DMS114 treated with DMSO at 0.1 percent for 48 hours (cell line): ENCODE results near the gene LLGL2.

Experiments used
- DNase-seq: peaks from one replicate; lab custom pipeline; 2025; ENCODE audit not compliant: unreplicated experiment; lab: John Stamatoyannopoulos, UW

Gene LLGL2

DNA sequence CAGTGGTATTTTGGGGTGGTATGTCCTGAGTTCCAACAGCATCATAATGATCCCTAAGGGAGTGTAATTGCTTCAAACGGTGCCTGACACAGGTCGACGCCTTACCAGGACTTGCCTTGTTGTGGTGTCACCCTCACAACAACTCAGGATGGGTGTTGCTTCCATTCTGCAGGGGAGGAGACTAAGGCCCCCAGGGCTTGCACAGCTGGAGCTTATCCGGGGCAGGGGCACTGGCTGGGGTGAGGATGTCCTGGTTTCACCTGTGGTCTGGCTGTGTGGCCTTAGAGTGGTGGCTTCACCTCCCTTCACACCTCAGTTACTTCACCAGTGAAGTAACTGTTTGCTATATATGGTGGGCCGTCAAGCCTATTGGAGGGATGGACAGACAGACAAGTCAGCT lies 23.3 kb downstream of the LLGL2 start:
- DNase-seq: no peak

DNA sequence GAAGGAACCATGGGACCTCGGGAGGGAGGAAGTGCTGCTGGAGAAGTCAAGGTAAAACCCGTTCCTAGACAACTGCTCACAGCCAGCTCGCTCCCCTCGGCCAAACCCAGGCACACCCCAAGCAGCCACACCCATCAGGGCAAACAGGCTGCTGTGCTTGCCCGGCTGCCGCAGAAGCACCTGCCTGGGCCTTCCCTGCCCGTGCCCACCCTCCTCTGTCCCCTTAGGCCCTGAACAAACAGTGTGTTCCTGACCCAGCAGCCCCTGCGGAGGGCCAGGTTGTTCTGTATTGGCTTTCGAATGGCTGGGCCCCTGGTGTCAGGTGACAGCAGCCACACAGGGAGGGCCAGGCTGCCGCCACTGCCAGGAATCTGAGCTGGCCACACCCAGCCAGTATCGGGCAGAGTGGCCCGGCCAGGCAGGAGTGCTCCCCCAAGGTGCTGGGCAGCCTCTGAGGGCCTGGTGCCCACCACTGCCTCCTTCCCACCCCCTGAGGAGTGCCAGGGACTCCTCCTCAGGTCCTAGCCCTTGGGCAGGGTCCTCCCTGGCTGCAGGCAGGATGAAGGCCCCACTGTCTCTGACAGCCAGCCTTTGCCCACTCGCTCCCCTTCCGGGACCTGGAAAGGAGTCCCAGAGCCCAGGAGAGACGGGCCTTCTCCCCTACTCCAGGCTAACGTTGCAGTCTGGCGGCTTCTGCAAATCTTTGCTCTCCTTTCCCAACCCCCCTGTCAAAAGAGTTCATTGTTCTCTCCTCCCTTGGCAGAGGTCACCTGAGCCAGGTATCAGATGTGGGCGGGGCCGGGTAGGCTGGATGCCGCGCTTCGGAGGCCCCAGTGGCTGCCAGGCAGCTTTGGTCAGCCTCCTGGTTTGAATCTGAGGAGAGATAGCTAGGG lies 24.0 kb downstream of the LLGL2 start:
- DNase-seq: no peak

DNA sequence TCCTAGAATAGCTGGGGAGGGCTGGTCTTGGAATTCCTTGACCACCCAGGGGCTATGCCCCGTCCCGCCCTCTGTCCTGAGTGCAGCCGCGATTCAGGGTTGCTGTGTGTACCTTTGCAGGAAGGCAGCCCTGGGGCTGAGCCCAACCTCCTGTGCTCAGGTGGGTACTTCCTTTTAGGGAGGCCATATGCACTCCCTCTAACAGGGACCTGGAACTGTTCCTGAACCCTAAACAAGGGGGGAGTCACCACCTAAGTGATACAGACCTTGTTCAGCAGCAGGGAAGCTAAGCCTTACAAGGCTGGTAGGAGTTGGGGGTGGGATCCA lies 24.6 kb downstream of the LLGL2 start:
- DNase-seq: no peak

DNA sequence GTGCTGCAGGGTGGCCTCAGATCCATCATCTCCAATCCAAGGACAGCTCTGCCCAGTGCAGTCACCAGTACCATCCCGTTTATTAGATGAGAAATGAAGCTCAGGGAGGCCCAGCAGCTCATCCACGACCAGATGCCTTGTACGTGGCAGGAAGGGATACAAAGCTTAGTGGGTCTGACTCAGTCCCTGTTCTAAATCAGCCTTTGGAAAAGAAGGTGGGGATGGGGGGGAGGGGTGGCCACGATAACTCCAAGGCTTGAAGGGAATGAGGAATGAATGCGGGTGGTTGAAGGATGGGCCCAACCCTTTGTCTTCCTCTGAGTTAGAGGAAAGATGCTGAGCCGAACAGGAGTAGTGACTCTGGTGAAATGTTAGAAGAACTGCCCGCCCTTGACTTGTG lies 25.8 kb downstream of the LLGL2 start:
- no peak for DNase-seq

DNA sequence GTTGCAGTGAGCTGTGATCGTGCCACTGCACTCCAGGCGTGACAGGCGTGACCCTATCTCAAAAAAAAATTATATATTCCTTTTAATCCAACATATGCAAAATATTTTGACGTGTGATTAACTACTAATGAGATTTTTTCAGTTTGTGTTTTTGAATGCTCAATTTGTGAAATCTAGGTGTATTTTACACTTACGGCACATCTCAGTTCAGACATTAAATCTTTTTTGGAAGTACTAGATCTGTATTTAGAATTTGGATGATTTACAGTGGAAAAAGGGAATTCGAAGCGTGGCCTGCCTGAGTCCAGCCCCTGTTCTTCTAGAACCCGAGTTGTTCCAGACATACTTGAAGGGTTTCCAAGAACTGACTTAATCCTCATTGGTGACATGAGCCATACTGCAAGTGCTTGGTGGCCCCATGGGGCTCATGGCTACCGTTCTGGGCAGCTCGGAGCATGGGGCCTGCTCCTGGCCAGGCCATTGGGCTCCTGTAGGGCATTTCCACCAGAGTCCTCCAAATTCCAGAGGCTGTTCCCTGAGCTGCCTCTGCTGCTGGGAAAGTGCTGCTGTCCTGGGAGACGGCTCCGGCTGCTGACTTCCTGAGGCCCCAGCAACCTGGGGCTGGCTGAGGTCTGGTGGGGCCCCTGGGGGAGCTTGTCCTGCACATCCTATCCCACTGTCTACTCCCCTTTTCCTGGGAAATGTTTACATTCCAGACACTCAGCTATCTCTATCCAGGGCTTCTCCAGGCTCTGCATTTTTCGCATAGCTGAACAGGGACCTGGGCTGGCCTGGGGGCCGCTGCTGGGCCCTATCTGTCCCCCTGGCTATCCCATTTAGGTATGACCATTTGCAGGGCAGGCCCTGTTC lies 27.2 kb downstream of the LLGL2 start:
- DNase-seq: no peak

DNA sequence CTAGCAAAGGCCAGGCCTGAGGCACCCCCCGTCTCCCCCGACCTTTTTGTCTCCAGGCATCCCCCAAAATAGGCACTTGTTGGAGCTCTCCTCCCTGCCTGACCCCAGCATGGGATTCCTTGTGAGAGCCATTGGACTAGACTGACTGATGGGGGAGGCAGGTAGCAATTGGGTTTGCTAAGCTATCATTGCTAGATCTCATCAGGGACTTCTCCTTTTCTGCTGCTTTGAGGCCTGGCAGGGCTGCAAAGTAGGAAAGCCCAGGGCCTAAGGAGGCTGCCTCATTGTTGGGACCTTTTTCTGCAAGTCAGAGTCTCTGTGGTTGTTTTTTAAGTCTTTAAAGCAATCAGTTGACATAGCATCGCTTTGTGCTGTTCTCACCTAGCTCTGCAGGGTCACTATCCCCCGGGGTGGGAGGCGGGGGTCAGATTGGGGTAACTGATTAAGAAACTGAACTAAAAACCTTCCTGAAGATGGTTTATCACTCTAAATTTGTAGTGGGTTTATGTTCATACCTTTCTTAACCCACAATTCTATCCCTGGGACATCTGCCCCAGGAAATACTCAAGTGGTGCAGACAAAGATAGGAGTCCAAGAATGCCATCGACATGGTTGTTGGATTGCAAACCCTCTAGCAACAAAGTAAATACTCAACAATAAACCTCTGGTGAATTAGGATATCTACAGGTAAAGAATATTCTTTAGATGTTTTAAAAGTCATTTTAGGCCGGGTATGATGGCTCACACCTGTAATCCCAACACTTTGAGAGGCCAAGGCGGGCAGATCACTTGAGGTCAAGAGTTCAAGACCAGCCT lies 28.0 kb downstream of the LLGL2 start:
- no peak for DNase-seq

DNA sequence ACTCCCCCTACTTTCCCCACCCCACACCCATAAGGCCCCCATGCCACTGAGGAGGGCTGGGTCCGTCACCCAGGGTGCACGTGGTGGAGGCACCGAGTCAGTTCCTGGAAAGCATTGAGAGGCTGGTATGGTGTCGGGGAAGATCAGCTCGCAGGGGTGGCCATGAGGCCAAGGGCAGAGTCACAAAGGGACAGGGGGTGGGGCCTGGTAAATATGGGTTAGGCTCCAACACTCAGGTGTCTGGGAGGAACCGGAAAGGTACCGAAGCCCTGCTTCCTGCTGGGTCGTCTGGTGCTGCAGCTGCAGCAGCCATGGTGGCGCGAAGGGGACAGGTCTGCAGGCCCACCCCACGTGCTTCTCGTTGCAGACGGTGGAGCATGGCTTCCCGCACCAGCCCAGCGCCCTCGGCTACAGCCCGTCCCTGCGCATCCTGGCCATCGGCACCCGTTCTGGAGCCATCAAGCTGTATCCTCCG lies 30.2 kb downstream of the LLGL2 start:
- DNase-seq: no peak

DNA sequence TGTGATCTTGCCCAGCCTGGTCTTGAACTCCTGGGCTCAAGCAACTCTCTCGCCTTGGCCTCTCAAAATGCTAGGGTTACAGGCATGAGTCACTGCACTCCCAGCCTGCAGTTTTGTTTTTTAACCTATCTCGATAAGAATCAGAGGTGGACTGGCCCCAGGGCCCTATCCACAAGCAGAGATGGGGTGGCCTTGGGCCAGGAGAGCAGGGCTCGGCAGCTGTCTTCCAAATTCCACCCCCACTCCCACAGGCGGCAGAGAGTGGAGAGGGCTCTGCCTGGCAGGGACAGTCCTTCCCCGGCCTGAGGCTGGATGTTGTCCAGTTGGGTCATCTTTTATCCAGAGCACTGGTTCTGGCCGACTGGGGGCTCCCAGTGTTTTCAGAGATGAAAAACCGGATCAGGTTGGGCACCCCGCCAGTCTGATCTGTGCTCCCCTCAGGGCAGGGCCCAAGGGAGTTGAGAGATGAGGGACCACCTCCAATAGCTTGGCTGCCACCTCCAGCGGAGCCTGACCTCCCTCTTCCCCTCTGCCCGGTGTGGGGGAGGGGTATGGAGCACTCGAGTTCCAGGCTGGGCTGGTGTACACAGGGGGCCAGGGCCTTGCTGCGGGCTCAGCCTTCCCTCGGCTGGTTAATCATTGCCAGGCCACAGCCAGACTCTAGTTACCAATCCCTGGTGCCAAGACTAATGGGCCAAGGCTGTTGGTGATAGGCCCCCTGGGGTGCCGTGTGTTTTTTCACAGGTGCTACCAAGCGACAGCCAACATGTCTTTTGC lies 31.8 kb downstream of the LLGL2 start:
- DNase-seq: no peak

DNA sequence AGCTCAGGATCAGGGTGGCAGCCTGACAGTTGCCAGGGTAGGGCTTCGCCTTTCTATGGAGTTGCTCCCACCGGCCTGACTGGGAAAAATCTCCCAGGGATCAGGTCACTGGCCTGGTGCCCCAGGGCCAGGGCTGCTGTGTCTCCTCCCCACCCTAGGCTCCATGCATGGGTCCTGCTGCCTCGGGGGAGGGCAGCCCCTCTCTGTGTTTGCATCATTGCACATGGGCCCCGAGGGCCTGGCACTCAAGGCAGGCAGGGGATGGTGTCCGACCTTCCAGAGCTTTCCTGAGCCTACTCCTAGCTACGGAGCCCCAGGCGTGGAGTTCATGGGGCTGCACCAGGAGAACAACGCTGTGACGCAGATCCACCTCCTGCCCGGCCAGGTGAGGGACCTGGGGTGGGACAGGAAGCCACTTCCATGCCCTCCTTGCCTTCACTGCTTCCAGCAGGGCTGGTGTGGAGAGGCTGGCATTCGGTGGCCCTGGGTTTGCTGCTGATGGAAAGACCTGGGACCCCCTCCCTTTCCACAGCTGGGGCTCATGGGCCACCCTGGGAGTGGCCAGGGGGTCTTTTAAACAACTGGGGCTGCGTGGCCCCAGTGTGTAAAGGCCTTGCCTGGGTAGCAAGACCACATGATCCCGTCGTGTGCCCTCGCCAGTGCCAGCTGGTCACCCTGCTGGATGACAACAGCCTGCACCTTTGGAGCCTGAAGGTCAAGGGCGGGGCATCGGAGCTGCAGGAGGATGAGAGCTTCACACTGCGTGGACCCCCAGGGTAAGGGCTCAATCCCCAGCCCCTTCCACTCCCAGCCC lies 32.6 kb downstream of the LLGL2 start:
- DNase-seq: no peak

DNA sequence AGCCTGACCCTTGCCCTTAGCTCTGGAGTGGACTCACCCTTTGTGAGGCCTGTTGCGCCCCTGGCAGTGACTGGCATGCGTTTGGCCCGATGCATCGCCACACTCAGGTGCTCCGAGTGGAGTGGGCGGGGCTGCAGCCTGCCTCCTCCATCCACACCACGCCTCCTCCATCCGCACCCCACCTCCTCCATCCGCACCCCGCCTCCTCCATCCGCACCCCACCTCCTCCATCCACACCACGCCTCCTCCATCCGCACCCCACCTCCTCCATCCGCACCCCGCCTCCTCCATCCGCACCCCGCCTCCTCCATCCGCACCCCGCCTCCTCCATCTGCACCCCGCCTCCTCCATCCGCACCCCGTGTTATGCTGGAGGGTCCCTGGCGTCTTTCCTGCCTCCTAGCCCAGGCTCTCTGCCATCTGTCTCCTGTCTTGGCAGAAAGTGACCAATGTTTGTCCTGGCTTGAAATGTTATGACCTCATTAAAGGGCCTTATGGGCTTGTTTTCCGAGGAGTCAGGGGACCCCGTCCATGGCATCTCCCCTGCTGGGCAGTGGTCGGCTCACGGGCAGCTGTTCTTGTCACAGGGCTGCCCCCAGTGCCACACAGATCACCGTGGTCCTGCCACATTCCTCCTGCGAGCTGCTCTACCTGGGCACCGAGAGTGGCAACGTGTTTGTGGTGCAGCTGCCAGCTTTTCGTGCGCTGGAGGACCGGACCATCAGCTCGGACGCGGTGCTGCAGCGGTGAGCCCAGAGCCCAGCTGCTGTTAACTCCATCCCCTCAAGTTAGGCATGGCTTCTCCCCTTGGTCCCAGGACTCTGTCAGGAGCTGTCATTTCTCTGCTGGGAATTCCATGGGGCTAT lies 33.4 kb downstream of the LLGL2 start:
- no peak for DNase-seq

DNA sequence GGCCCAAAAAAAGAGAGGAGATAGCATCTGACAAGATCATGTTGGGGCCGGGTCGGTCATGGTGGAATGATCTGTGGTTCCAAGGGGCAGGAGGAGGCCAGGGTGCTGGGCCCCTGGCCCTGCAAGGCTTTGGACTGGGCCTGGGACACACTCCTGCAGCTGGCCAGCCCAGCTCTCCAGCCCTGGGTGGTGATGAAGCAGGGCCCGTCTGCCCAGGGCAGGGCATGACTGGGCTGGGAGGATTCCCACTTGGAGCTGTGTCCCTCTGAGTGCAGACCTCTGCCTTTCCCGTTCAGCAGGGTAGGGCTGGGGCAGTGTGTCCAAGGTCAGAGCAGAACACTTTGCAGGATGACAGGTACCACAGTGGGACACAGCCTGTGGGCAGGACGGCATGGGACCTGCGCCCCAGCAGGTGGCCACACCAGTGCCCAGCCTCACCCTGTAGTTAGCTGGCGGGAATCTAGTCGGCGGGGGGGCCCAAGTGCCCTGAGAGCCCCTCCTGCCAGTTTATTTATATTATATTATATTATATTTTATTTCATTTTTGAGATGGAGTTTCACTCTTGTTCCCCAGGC lies 34.5 kb downstream of the LLGL2 start:
- DNase-seq: no peak

DNA sequence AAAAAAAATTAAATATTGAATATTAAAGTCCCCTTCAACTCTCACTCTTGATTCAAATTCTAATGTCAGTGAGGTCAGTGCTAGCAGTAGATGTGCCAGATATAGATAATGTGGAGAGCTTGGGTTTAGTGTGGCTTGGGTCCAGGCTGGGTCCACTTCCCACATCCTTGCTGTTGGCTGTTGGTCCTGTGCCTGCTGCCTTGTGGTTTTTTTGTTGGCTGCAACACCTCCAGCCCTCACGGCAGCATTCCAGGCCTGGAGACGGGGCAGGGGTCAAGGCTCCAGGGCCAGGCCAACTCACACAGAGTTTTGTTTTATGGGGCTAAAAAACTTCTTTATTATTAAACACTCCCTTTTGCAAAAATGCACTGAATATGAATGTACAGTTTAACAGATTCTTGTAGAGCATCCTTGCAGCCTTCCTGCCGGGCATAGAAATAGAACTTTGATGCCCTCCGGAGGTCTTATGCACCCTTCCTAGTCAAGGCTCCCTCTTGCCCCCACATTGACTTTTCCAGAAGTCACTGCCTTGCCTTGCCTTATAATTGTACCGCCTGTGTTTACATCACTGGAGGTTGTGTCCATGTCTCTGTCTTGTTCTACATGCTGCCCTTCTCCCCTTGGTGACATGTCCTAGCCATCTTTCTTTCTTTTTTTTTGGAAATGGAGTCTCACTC lies 36.6 kb downstream of the LLGL2 start:
- DNase-seq: no peak

DNA sequence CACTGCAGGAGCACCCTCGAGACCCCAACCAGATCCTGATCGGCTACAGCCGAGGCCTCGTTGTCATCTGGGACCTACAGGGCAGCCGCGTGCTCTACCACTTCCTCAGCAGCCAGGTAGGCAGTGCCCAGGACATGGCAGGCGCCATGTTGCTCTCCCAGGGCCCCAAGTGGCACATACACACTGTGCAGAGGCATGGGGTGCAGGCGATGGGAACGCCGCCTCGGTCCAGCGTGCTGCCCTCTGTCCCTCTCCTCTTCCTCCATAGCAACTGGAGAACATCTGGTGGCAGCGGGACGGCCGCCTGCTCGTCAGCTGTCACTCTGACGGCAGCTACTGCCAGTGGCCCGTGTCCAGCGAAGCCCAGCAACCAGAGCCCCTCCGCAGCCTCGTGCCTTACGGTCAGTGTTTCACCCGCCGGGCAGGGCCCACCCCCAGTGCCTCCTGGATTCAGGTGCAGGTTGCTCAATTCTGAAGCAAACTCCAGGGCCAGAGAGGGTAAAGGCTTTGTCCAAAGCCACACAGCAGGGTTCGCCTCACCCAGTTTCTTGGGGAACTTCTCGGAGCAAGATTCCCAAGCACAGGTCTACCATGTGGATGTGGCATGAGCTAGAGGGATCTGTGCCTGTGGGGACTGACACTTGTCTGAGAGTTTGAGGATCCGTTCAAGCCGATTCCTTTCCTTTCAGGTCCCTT lies 37.7 kb downstream of the LLGL2 start:
- DNase-seq: no peak

DNA sequence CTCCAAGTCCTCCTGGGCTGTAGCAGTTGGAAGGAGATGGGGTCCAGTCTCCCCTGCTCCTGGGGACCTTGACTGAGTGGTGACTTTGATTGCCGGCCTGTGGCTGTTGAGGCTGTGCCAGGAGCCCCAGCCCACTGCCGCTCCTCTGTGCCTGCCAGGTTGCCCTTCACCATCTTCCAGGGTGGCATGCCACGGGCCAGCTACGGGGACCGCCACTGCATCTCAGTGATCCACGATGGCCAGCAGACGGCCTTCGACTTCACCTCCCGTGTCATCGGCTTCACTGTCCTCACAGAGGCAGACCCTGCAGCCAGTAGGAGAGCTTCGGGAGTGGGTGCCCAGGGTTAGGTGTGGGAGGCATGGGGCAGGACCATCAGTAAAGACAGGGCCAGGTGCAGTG lies 38.7 kb downstream of the LLGL2 start:
- DNase-seq: no peak

DNA sequence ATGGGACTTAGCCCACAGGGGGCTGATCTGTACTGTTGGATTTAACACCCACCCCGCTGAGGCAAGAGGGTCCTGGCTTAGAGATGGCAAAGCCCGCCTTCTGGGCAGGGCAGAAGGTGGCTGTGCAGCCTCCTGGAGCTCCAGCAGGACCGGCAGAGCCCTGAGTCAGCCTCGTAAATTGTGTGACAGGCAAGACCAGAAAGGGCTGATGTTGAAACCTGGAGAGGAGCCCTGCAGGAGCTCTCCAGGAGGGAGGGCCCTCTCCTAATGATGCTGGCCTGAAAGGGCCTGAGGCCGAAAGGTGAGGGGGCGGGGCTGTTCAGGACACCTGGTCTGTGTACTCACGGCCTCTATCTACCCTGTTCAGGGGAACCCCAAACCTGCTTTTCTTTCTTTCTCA lies 39.6 kb downstream of the LLGL2 start:
- no peak for DNase-seq

DNA sequence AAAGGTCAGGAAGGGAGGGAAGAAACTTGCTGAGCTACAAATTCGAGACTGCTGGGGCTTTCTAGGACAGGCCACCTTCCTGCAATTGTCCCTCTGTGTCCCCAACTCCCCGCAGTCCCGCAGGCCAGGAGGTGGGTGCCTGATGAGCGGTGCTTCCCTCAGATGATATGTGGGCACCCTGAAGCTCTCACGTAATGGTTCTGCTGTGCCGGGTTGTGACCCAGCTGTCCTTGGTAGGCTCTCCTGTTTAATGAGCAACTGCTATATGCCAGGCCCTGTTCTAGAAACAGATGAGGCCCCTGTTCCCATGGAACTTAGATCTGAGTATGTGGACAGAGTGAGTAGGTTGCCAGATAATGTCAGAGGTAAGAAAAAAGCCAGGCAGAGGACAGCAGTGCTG lies 40.1 kb downstream of the LLGL2 start:
- DNase-seq: no peak

DNA sequence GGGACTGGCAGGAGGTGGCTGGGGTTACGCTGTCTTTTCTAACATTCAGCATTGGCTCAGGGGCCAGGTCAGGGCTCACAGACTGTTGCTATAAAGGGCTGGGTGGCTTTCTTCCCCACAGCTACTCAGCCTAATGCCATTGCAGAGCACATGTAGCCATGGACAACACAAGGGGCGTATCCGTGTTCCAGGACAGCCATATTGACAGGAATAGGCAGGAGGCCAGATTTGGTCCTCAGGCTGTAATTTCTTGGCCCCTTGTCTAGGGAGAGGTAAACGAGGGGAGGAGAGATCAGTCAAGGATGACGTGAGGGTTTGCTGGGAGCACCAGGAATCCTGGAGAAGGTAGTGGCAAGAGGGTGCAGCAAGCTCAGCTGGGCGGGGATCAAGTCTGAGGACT lies 40.9 kb downstream of the LLGL2 start:
- no peak for DNase-seq
